Kidney (tissue), 14 donors: ENCODE results near the gene SBF2. TPM values are rescaled to one million over a fixed set of nuclear protein-coding genes. Genes with fewer than 3 reads are reported as not detected.

Experiments
- DNase-seq, 5 donors: peaks; one replicate each; pipeline ENCODE4 v3.0.0-alpha.2; 2013 to 2020
- FAIRE-seq: peaks from 2 replicates; lab custom pipeline; 2012; peaks lifted over from hg19 to GRCh38; lab: Jason Lieb, UNC
- H3K27ac ChIP-seq, 2 donors: one replicate each; pipeline ENCODE4 v1.7.0; 2013; ENCODE audit warnings: low read depth in 2 of 2, low read length in 2 of 2, inconsistent platforms in 1 of 2
- H3K27me3 ChIP-seq: one replicate; pipeline ENCODE4 v1.7.1; 2013; ENCODE audit warnings: low read length, inconsistent platforms; ENCODE audit not compliant: control insufficient read depth, insufficient read depth
- H3K36me3 ChIP-seq, 3 donors: one replicate each; pipeline versions ENCODE4 v1.7.0 to v1.7.1; 2013; ENCODE audit warnings: low read length in 3 of 3, control low read depth in 1 of 3, inconsistent platforms in 1 of 3; ENCODE audit not compliant: insufficient read depth in 3 of 3, control insufficient read depth in 2 of 3
- H3K4me1 ChIP-seq, 3 donors: one replicate each; pipeline versions ENCODE4 v1.7.0 to v1.7.1; 2013; ENCODE audit warnings: low read length in 3 of 3, inconsistent platforms in 1 of 3, low read depth in 1 of 3; ENCODE audit not compliant: control insufficient read depth in 2 of 3, insufficient read depth in 2 of 3
- H3K4me3 ChIP-seq, 3 donors: one replicate each; pipeline versions ENCODE4 v1.7.0 to v1.8.1; 2013; ENCODE audit warnings: low read length in 3 of 3, control low read depth in 1 of 3, inconsistent platforms in 1 of 3
- H3K9ac ChIP-seq, 3 donors: one replicate each; pipeline versions ENCODE4 v1.7.0 to v1.7.1; 2013; ENCODE audit warnings: low read length in 3 of 3, control low read depth in 1 of 3, inconsistent platforms in 1 of 3
- H3K9me3 ChIP-seq, 3 donors: one replicate each; pipeline versions ENCODE4 v1.7.0 to v1.7.1; 2013; ENCODE audit warnings: low read length in 3 of 3, control low read depth in 1 of 3, inconsistent platforms in 1 of 3; ENCODE audit not compliant: control insufficient read depth in 2 of 3, insufficient read depth in 1 of 3
- CTCF ChIP-seq: IDR thresholded peaks from 3 replicates; pipeline ENCODE4 v1.5.1; 2012; ENCODE audit warnings: mild to moderate bottlenecking, moderate library complexity, borderline replicate concordance; ENCODE audit not compliant: insufficient read depth; ENCODE audit errors: extremely low read depth
- intact Hi-C: fragments of 100-400 bp; cut with DNase I; formaldehyde crosslinking; loops from one replicate; pipeline ENCODE4 v1.11.1; 2022
- polyA plus RNA-seq: library from polyadenylated mRNA; stranded (reverse); fragments of 350-450 nt; fragmentation: Illumina TruSeq; extraction: RNeasy Lipid Tissue Mini Kit (QIAGEN cat#74804); gene quantifications from one replicate; pipeline ENCODE4 v1.2.3, GENCODE V29; 2014; ENCODE audit warnings: low read depth, low replicate concordance; ENCODE audit not compliant: insufficient read depth
- total RNA-seq: library from RNA; stranded (reverse); fragmentation: NEBNext Ultra II Directional; extraction: Animal tissue kit (Norgen Biotek cat#: 25700); gene quantifications from one replicate; pipeline ENCODE4 v1.2.1, GENCODE V29; 2021
- donor health status: control.
- donor health status: control.
- donor health status: control.
- donor health status: control.
- donor health status: control.
- donor health status: DM: yes; HTN: yes; CAD: no.
- donor health status: Normal renal cell carcinoma (clear cell type).

Gene SBF2
- total and polyA plus RNA-seq, 2 donors from 2014 or later: 13.1 to 55.4 TPM

DNA sequence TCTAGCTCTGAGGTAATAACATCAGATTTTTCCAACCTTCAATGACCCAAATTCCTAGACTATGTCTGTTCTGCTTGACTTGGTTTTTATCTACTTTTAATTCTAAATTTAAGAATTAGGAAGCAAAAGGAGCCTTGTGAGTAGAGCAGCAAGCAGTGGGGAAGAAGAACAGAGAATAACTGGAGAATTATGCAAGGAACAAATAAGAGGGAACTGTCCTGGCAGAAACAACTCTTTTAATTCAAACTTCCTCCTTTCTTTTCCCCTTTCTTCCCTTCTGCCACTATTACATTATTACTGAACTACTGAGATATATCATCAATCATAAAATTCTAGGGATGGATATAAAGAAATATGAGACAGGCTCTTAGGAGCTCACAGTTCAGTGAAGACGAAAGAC is 276.1 kb downstream of the SBF2 start:
- intact Hi-C loops: no loop called here
- H3K4me3 ChIP-seq: no peak overlapping the region
- H3K36me3 ChIP-seq: peaks cover 0 to 2% (median 0%) of the 10 kb centered on the region in 3 donors
- H3K9ac ChIP-seq: no peak overlapping the region
- no peak for DNase-seq
- no peak for TF ChIP-seq CTCF
- H3K27me3 ChIP-seq: no peaks in the 10 kb centered on the region
- H3K4me1 ChIP-seq: peaks cover 0 to 4% (median 0%) of the 10 kb centered on the region in 3 donors
- no peaks in the 10 kb centered on the region for H3K9me3 ChIP-seq
- no peak for FAIRE-seq
- no peak overlapping the region for H3K27ac ChIP-seq

DNA sequence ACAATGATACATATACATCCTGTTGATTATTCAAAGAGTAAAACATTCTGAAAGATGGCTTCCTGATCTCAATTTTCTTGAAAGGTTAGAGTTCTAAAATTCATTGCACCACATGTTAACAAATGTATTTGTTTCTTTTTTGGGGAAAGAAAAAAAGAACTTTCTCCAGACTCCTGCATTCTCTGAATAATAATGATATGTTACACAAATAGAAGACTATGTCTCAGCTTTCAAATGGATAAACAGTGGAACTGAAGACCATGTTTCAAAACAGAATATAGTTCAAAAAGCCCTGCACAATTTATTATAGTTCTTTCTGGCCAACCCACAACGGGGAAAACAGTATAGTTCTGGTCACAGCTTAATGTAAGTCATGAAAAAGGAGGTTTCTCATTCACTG is 277.0 kb downstream of the SBF2 start:
- Histone ChIP-seq H3K4me1 (peaks cover 0 to 4% (median 0%) of the 10 kb centered on the region in 3 donors), H3K36me3 (peaks cover 0 to 2% (median 0%) of the 10 kb centered on the region in 3 donors), H3K27ac (no peak overlapping the region), H3K4me3 (no peak overlapping the region), H3K9me3 (no peaks in the 10 kb centered on the region), H3K9ac (no peak overlapping the region), H3K27me3 (no peaks in the 10 kb centered on the region)
- DNase-seq (no peak), FAIRE-seq (no peak)
- intact Hi-C loops: no loop called here
- TF ChIP-seq CTCF: no peak

- Histone ChIP-seq H3K27ac (no peak overlapping the region), H3K27me3 (no peaks in the 10 kb centered on the region), H3K4me3 (no peak overlapping the region), H3K9me3 (no peaks in the 10 kb centered on the region), H3K9ac (no peak overlapping the region), H3K36me3 (peaks cover 0 to 2% (median 0%) of the 10 kb centered on the region in 3 donors), H3K4me1 (no peaks in the 10 kb centered on the region)
- FAIRE-seq (no peak), DNase-seq (no peak)
- TF ChIP-seq CTCF: no peak
- intact Hi-C loops: no loop called here
These were observed 282.0 kb downstream of the SBF2 start for GRCh38 chr11:10012068-10012467.

GRCh38 chr11:10005955-10006525 is 288.0 kb downstream of the SBF2 start:
- DNase-seq (no peak), FAIRE-seq (no peak)
- no peaks in the 10 kb centered on the region for H3K27me3 ChIP-seq
- no peaks in the 10 kb centered on the region for H3K9me3 ChIP-seq
- no peaks in the 10 kb centered on the region for H3K4me1 ChIP-seq
- H3K36me3 ChIP-seq: no peaks in the 10 kb centered on the region
- TF ChIP-seq CTCF: no peak
- H3K4me3 ChIP-seq: no peak overlapping the region
- intact Hi-C loops: no loop called here
- no peak overlapping the region for H3K9ac ChIP-seq
- no peak overlapping the region for H3K27ac ChIP-seq
